Adrenal gland (tissue), 12 donors: Measurements from ENCODE around the gene POLR1A. TPM values are rescaled to one million over a fixed set of nuclear protein-coding genes. Genes with fewer than 3 reads are reported as not detected.

Experiments
- DNase-seq, 7 donors: peaks; one replicate each; pipeline ENCODE4 v3.0.0-alpha.2; 2019 to 2020
- H3K27ac ChIP-seq, 5 donors: fragments of 200-600 bp; sonication (generic) in 4 of 5; 1 replicate in 3 of 5; 2 replicates in 2 of 5; pipeline versions ENCODE4 v1.5.1 to v1.8.0; 2016 to 2020; ENCODE audit warnings: mild to moderate bottlenecking in 1 of 5
- H3K27me3 ChIP-seq: fragments of 200-600 bp; 2 replicates; pipeline ENCODE4 v1.8.0; 2021
- H3K36me3 ChIP-seq, 2 donors: fragments of 200-600 bp; replicated peaks in 1 of 2; 1 replicate in 1 of 2; 2 replicates in 1 of 2; pipeline versions ENCODE4 v1.5.1 to v1.8.0; 2018 to 2022
- H3K4me1 ChIP-seq, 2 donors: fragments of 200-600 bp; replicated peaks in 1 of 2; 1 replicate in 1 of 2; 2 replicates in 1 of 2; pipeline versions ENCODE4 v1.5.1 to v1.8.0; 2018 to 2021
- H3K4me3 ChIP-seq, 4 donors: fragments of 200-600 bp; sonication (generic) in 3 of 4; one replicate each; pipeline ENCODE4 v1.5.1; 2016 to 2018
- H3K9me3 ChIP-seq, 3 donors: fragments of 200-600 bp; sonication (generic) in 1 of 3; replicated peaks in 1 of 3; 1 replicate in 2 of 3; 2 replicates in 1 of 3; pipeline versions ENCODE4 v1.5.1 to v1.8.0; 2016 to 2021
- CTCF ChIP-seq, 6 experiments: fragments of 450-650 bp in 4 of 6; fragments of 200-600 bp in 2 of 6; sonication (generic) in 1 of 6; IDR thresholded peaks; 1 replicate in 5 of 6; 2 replicates in 1 of 6; pipeline versions ENCODE4 v1.5.1 to v1.8.0; 2016 to 2021; ENCODE audit warnings: antibody characterized with exemption in 6 of 6, mild to moderate bottlenecking in 2 of 6, moderate library complexity in 1 of 6
- POLR2A ChIP-seq, 2 donors: fragments of 450-650 bp; IDR thresholded peaks; one replicate each; pipeline ENCODE4 v1.6.1; 2017; ENCODE audit warnings: antibody characterized with exemption in 2 of 2, mild to moderate bottlenecking in 2 of 2, moderate library complexity in 1 of 2
- WGBS, 4 donors: extraction: QIAGEN DNeasy Blood & Tissue Kit in 2 of 4; methylation state at CpG; one replicate each; pipeline versions ENCODE4 v1.1.5 to v1.1.7; 2013 to 2017; 5-methylcytosine and 5-hydroxymethylcytosine counted together
- intact Hi-C, 2 donors: fragments of 100-400 bp; cut with DNase I; formaldehyde crosslinking; loops; one replicate each; pipeline versions ENCODE4 v1.14.1 to v1.15.0; 2022 to 2023
- polyA plus RNA-seq, 3 donors: library from polyadenylated mRNA; stranded (reverse); fragments of 200-250 nt in 2 of 3; fragments of 350-450 nt in 1 of 3; fragmentation: Illumina TruSeq in 1 of 3; extraction: RNeasy Lipid Tissue Mini Kit (QIAGEN cat#74804) in 1 of 3; gene quantifications; one replicate each; pipeline ENCODE4 v1.2.3, GENCODE V29; 2013 to 2014
- total RNA-seq, 9 donors: library from RNA; depleted of rRNA in 4 of 9; stranded (reverse); fragments of >200 nt in 4 of 9; fragments of 120-200 nt in 1 of 9; fragmentation: NEBNext Ultra II Directional in 1 of 9; extraction: Animal tissue kit (Norgen Biotek cat#: 25700) in 1 of 9; gene quantifications; one replicate each; pipeline versions ENCODE4 v1.1.0 to v1.2.4, GENCODE V29; 2013 to 2023
- donor health status: healthy with polysubstance abuse.
- donor health status: Bipolar disorder and iron deficiency.
- donor health status: DM: yes; HTN: yes; CAD: no.
- donor health status: DM: no; HTN: no; CAD: no.
- donor health status: DM: no; HTN: no; CAD: no.
- donor health status: DM: yes; HTN: yes; CAD: no.

The POLR1A gene
- total and polyA plus RNA-seq, 12 donors, result 4.6 to 50.1 (median 26.2) TPM

DNA sequence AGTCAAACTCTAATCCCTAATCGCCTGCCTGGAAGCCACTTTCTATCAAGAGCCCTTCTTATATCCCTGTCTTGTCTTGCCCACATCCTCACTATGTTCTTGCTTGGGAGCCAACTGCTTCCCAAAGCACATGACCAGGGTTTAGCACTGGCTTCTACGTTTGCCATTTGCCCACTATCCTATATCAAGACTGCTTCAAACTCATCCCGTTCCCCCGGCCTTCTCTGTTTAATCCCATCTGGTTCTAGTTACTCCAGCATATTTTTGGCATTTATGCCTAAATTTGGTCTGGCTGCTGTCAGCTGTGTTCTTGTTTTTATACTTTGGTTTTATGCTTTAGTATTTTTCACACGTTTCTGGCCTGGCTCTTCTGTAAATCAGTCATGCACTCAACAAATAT, 40.2 kb downstream of the POLR1A start:
- Histone ChIP-seq H3K27me3 (no peaks in the 10 kb centered on the region), H3K9me3 (no peaks in the 10 kb centered on the region), H3K4me3 (no peak overlapping the region), H3K27ac (peak overlapping the region in 1 of 5 donors; percentile 3), H3K4me1 (peaks cover 12 to 27% of the 10 kb centered on the region in 2 donors), H3K36me3 (peaks cover 3 to 44% of the 10 kb centered on the region in 2 donors)
- intact Hi-C loops, result no loop called here
- no peak for TF ChIP-seq CTCF (IDR thresholded peaks at IDR 0.05)
- no peak for TF ChIP-seq POLR2A (IDR thresholded peaks at IDR 0.05)
- WGBS, 4 donors, result 64 to 72% (median 66%) methylated on average over 5 of the region's 5 CpGs
- DNase-seq, result peak in 2 of 7 donors; percentile 10 to 29

- H3K27me3 ChIP-seq, result no peaks in the 10 kb centered on the region
- H3K4me3 ChIP-seq, result no peak overlapping the region
- WGBS, 4 donors, result 90 to 96% (median 95%) methylated on average over 2 of the region's 2 CpGs
- H3K36me3 ChIP-seq, result peaks cover 3 to 32% of the 10 kb centered on the region in 2 donors
- intact Hi-C loops, result no loop called here
- no peak for DNase-seq
- H3K4me1 ChIP-seq, result peaks cover 12 to 26% of the 10 kb centered on the region in 2 donors
- no peaks in the 10 kb centered on the region for H3K9me3 ChIP-seq
- no peak overlapping the region for H3K27ac ChIP-seq
- TF ChIP-seq POLR2A (IDR thresholded peaks at IDR 0.05) (no peak), CTCF (IDR thresholded peaks at IDR 0.05) (no peak)
Measured at GRCh38 chr2:86064006-86064405, 41.7 kb downstream of the POLR1A start.

- Histone ChIP-seq H3K9me3 (no peaks in the 10 kb centered on the region), H3K27ac (peak overlapping the region; percentile 14 to 78 (median 55)), H3K4me3 (no peak overlapping the region), H3K36me3 (peaks cover 3 to 26% of the 10 kb centered on the region in 2 donors), H3K27me3 (no peaks in the 10 kb centered on the region), H3K4me1 (peaks cover 12 to 14% of the 10 kb centered on the region in 2 donors)
- TF ChIP-seq POLR2A (IDR thresholded peaks at IDR 0.05), result peak in 1 of 2 donors; percentile 12
- TF ChIP-seq CTCF (IDR thresholded peaks at IDR 0.05), result no peak
- WGBS, 4 donors, result 38 to 48% (median 41%) methylated on average over 2 of the region's 2 CpGs
- DNase-seq, result peak in 2 of 7 donors; percentile 18 to 19
- intact Hi-C loops, result no loop called here
Measured at GRCh38 chr2:86062043-86062442, 43.6 kb downstream of the POLR1A start.

- H3K9me3 ChIP-seq, result no peaks in the 10 kb centered on the region
- peaks cover 4 to 5% of the 10 kb centered on the region in 2 donors for H3K4me1 ChIP-seq
- H3K27ac ChIP-seq, result no peak overlapping the region
- DNase-seq, result peak in 1 of 7 donors; percentile 11
- WGBS, 4 donors, result 94 to 98% (median 96%) methylated on average over 4 of the region's 4 CpGs
- TF ChIP-seq POLR2A (IDR thresholded peaks at IDR 0.05) (no peak), CTCF (IDR thresholded peaks at IDR 0.05) (no peak)
- peaks cover 0 to 24% of the 10 kb centered on the region in 2 donors for H3K36me3 ChIP-seq
- intact Hi-C loops, result no loop called here
- no peak overlapping the region for H3K4me3 ChIP-seq
- no peaks in the 10 kb centered on the region for H3K27me3 ChIP-seq
Measured at GRCh38 chr2:86056590-86057331, 48.9 kb downstream of the POLR1A start.
